Stimulated activated naive CD4-positive, alpha-beta T cell (primary cell): ENCODE results near the gene ATAD1.
"Not testable (repeated sequence)": the region's sequence is repeated elsewhere in the genome, so short reads cannot be mapped to it uniquely, and the experiment has no call there.

Experiments used
- DNase-seq, 6 experiments: peaks; one replicate each; lab custom pipeline; 2025; lab: John Stamatoyannopoulos, UW

The ATAD1 gene, protein sequence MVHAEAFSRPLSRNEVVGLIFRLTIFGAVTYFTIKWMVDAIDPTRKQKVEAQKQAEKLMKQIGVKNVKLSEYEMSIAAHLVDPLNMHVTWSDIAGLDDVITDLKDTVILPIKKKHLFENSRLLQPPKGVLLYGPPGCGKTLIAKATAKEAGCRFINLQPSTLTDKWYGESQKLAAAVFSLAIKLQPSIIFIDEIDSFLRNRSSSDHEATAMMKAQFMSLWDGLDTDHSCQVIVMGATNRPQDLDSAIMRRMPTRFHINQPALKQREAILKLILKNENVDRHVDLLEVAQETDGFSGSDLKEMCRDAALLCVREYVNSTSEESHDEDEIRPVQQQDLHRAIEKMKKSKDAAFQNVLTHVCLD

DNA sequence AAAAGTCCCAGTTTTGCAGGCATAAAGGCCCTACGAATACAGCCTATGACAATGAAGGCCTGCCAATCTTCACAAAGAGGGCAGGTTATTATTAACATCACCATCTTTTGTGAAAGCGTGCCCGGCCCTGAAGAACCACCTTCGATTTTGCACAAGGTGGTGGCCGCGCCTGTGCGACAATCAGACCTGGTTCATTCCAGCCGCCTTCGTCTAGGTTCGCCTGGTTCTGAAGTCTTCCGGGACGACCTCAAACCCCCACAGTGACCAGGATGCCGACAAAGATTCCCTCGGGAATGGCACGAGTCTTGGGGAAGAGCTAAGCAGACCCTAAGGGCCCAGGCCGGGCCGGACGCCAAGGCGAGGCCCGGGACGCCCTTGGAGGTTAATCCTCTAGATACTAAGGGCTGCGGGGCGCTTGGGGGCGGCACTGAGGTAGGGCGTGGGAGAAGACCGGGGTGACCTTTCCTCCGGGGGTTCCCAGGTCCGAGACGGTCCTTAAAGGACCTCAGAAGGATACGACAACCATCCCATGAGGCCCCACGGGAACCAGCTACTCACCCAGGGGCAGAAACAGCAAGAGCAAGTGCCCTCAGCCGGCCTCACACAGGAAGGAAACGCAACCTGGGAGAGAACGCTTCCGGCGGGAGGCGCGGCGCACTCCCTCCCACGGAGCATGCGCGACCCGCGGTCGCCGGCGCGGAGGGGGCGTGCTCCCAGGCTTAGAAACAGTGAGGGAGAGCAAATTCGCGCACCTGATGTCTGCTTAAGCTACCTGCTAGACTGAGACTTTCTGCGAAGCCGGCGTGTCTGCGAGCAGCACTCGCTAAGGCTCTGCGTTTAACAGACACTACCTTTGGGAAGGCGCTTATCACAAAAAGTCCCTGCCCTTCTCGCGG, at the start of gene ATAD1:
TSS of gene ATAD1 (minus strand) at position 618 of the 896 bp plus-strand sequence. CDS start 3,627 bp downstream, outside the sequence.
- peak; percentile 78 to 90 (median 86) for DNase-seq

- DNase-seq: no peak
Observed at GRCh38 chr10:87867453-87867852, 49.4 kb upstream of the ATAD1 start.

- no peak for DNase-seq
Observed at GRCh38 chr10:87866412-87866974, 48.5 kb upstream of the ATAD1 start.

- no peak for DNase-seq
Observed at GRCh38 chr10:87865241-87865881, 47.3 kb upstream of the ATAD1 start.

- peak in 1 of 6 experiments; percentile 46 for DNase-seq
Observed at GRCh38 chr10:87864496-87865059, 46.6 kb upstream of the ATAD1 start.

GRCh38 chr10:87863951-87864495, 46.0 kb upstream of the ATAD1 start:
- peak in 4 of 6 experiments; percentile 20 to 51 (median 39) for DNase-seq

- DNase-seq: peak; percentile 75 to 86 (median 80)
Observed at GRCh38 chr10:87863053-87863943, 45.3 kb upstream of the ATAD1 start, which contains the start of the genes KLLN and PTEN. Gene KLLN (minus strand): TSS chr10:87863533. CDS start chr10:87862487, 1,046 bp downstream. Gene PTEN (plus strand): TSS chr10:87863625. CDS start chr10:87864470, 845 bp downstream.

- peak in 5 of 6 experiments; percentile 68 to 96 (median 90) for DNase-seq
Observed at GRCh38 chr10:87862679-87863052, 44.6 kb upstream of the ATAD1 start.

DNA sequence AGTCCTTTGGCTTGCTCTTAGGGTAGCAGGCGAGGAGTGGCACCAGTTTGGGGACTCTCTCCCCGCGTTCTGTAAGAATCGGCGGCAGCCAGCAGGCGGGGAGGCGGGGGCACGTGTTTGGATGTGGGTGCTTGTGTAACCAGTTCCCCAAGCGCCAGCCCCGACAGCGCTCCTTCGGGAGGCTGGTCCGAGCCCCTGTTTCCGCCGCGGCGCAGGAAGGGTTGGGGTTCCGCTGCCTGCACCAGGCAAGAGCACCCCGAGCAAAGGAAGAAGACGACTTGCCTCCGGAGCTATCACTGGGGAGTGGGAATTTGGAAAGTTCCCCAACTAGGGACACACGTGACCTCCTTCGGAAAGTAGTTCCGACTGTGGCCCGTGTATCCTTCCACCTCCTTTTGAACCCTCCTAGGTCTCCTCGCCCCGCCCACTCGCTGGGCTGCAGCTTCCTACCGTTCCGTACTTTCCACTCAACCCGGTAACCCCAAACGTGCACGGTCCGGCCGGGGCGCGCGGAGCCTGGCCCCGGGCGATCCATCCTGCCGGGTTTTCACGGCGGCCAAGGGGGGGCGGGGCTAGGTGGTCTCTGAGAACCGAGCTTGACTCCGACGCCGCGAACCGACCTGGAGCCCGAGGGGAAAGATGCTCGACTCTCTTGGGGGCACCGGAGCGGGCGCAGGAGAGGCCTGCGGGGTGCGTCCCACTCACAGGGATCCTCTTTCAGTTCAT, 44.1 kb upstream of the ATAD1 start:
- peak; percentile 90 to 99 (median 92) for DNase-seq

DNA sequence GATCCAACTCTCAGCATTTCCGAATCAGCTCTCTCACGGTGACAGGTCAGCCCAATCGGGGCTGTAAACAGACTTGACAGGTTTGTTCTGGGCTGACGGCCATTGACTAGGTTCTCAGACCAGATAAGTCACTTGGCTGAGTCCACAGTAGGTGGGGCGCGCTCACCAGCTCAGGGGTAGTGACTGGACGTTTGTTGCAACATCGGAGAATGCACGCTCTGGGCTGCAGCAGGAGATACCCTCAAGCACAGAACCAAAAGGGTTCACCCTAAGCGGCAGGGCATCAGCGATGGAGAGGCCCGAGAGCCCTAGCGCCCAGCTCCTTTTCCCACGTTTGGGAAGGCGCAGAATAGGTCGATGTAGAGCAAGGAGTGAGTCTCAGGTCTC, 43.5 kb upstream of the ATAD1 start:
- peak in 3 of 6 experiments; percentile 27 to 58 (median 32) for DNase-seq

DNA sequence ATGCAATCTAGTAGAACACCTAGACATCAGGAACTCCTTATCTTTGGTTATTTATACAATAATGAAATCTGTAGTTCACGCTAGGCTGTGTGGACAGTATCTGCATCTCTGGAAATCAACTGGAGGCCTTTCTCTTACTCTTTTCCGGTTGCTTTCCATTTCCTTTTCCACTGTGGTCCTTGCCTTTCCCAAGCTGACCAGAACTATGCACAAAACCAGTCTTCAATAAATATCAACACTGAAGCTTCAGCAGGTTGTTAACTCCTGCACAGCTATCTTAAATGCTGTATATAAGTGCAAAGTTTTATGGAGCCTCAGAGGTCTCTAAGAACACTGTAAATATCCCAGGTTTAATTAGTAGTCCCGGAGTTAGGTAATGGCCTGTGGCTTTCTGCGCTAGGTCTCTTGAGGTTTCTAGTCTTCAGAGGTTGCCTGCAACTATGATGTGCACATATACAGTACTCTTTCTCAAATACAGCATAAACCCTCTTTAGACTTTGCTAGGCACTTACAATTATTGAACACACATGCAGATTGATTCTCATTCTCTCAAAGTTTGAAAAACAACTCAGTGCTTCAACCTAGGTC, 42.9 kb upstream of the ATAD1 start:
- DNase-seq: peak in 1 of 6 experiments; percentile 46

DNA sequence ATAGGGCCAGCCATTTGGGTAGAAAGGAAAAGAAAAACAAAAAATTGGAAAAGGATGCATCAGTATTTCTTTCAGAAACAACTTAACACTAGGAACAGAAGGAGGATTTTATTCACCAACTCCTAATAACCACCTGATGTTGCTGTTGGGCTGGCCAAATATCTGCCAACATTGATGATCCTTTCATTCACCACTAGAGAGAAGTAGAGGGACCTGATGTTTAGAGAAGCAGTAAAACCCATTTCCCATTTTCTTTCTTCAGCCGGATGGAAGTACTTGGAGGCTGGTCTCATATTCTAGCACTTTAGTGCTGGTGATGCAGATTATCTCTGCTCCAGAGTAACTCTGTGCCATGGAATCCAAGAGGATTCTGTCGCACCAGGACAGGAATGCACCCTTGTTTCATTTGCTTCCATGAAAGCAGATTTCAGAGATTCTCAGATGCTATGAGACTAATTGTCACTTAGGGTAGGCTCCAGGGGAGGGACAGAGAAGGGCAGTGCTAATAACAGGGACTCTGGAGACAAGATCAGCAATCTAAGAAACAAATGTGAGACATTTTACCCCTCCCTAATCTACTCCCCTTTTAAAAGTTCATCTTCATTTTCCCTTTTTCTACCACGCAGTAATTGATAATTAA, 42.2 kb upstream of the ATAD1 start:
- DNase-seq: peak in 5 of 6 experiments; percentile 2 to 66 (median 47)

DNA sequence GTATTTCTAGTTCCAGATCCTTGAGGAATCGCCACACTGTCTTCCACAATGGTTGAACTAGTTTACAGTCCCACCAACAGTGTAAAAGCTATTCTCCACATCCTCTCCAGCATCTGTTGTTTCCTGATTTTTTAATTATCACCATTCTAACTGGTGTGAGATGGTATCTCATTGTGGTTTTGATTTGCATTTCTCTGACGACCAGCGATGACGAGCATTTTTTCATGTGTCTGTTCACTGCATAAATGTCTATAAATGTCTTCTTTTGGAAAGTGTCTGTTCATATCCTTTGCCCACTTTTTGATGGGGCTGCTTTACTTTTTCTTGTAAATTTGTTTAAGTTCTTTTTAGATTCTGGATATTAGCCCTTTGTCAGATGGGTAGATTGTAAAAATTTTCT, 37.6 kb upstream of the ATAD1 start:
- DNase-seq: not testable (repeated sequence)

GRCh38 chr10:87855247-87855646, 37.2 kb upstream of the ATAD1 start:
- DNase-seq: not testable (repeated sequence)

DNA sequence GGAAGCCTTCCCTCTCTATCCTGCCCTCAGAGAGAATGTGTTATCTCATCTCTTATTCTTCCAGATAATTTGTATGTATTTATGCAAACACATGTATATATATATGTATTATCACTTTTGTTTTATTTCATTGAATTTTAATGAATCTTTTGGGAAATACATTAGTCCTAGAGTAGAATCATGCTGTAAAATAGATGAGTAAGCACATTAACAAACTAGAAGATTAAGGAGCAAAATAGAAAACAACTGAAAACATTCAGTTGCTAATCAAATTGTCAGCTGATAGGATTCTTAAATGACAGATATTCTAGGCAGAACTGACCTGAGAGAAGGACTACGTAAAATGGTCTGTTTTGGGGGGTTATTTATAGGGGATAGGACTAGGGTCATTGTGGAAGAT, 34.1 kb upstream of the ATAD1 start:
- no peak for DNase-seq

DNA sequence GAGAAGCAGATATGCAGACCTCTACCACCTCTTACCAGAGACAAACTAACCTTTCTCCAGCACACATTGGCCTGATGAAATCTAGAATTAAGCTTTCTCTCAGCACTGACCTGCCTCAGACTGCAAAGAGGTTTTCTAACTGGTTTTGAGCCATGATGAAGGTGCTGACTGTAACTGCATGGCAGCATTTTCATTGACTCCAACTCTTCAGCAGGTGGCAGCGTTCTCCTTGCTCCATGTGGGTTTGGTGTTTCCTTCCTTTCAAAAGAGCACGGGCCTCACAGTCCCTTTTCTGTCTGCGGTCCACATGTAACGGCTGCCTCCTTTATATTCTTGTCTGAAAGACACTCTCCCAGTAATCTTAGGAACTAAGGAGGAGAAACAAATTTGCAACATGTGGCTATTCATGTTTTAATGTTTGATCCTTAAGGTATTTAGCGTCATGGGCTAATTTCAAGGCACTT, 32.7 kb upstream of the ATAD1 start:
- DNase-seq: peak; percentile 7 to 63 (median 32)

- no peak for DNase-seq
Observed at GRCh38 chr10:87849001-87849400, 31.0 kb upstream of the ATAD1 start.

GRCh38 chr10:87847550-87847949, 29.5 kb upstream of the ATAD1 start:
- no peak for DNase-seq
